ENCODE data around the gene FDPS.
"Not testable (repeated sequence)": the region's sequence is repeated elsewhere in the genome, so short reads cannot be mapped to it uniquely, and the experiment has no call there.

Gene FDPS

GRCh38 chr1:155286544-155286943, 22.1 kb upstream of the FDPS start:
- DNase-seq = no peak

GRCh38 chr1:155287987-155288543, 20.6 kb upstream of the FDPS start:
- no peak for DNase-seq

GRCh38 chr1:155291006-155291405, 17.7 kb upstream of the FDPS start:
- DNase-seq = not testable (repeated sequence)

GRCh38 chr1:155293086-155293749, 15.4 kb upstream of the FDPS start:
- no peak for DNase-seq

- DNase-seq = no peak
Measured at GRCh38 chr1:155294520-155295182, 14.0 kb upstream of the FDPS start.

GRCh38 chr1:155295183-155295941, 13.3 kb upstream of the FDPS start:
- DNase-seq = no peak

GRCh38 chr1:155295942-155296267, 12.8 kb upstream of the FDPS start:
- no peak for DNase-seq

GRCh38 chr1:155296661-155297060, 12.0 kb upstream of the FDPS start:
- DNase-seq = no peak

GRCh38 chr1:155297384-155297783, 11.3 kb upstream of the FDPS start:
- no peak for DNase-seq

GRCh38 chr1:155300024-155300423, 8.6 kb upstream of the FDPS start:
- DNase-seq = no peak

- no peak for DNase-seq
Measured at GRCh38 chr1:155300553-155301329, 7.9 kb upstream of the FDPS start.

- no peak for DNase-seq
Measured at GRCh38 chr1:155301342-155301841, 7.3 kb upstream of the FDPS start, which contains the start of gene PKLR. Gene PKLR (minus strand): TSS chr1:155301438. CDS start chr1:155301395, 43 bp downstream.

- no peak for DNase-seq
Measured at GRCh38 chr1:155304558-155305063, 4.1 kb upstream of the FDPS start.

GRCh38 chr1:155305881-155306391, 2.7 kb upstream of the FDPS start:
- DNase-seq = no peak

GRCh38 chr1:155307247-155307740, 1.4 kb upstream of the FDPS start:
- no peak for DNase-seq

- DNase-seq = no peak
Measured at GRCh38 chr1:155309423-155310021, 856 bp downstream of the FDPS start.

GRCh38 chr1:155313261-155313660, 4.6 kb downstream of the FDPS start:
- no peak for DNase-seq

- no peak for DNase-seq
Measured at GRCh38 chr1:155316922-155317321, 8.3 kb downstream of the FDPS start.

GRCh38 chr1:155318082-155318481, 9.4 kb downstream of the FDPS start:
- no peak for DNase-seq

GRCh38 chr1:155319536-155319935, 10.9 kb downstream of the FDPS start:
- DNase-seq = no peak

- DNase-seq = no peak
Measured at GRCh38 chr1:155320252-155320651, 11.6 kb downstream of the FDPS start.

Measured in NK-92 treated with Interleukin-12 subunit alpha and Interleukin-12 subunit beta, amount 100 ng/mL, for 24 hours (cell line).